A673 (cell line): Measurements from ENCODE around the gene MTCH2. TPM values are rescaled to one million over a fixed set of nuclear protein-coding genes. Genes with fewer than 3 reads are reported as not detected.
"Not testable (repeated sequence)": the region's sequence is repeated elsewhere in the genome, so short reads cannot be mapped to it uniquely, and the experiment has no call there.

ENCODE experiments used
- BruUV-seq: library from RNA; stranded (reverse); fragments of 400-500 nt; replicated peaks from 2 replicates; lab custom pipeline; 2021; lab: Mats Ljungman, UMichigan
- CTCF ChIA-PET: fragments of 300-600 bp; sonication (Branson Sonifier 250); formaldehyde crosslinking; loops from one replicate; lab custom pipeline; 2022; ENCODE audit warnings: antibody characterized with exemption; lab: Charles Lee
- POLR2A ChIA-PET: fragments of 300-600 bp; sonication (Branson Sonifier 250); formaldehyde crosslinking; loops from one replicate; lab custom pipeline; 2022; ENCODE audit warnings: antibody characterized with exemption; ENCODE audit not compliant: low non-redundant PET; lab: Charles Lee
- DNase-seq: peaks from one replicate; pipeline ENCODE4 v3.0.0-alpha.2; 2015; ENCODE audit warnings: low spot score
- H3K27ac ChIP-seq: fragments of 200-600 bp; sonication (generic); 2 replicates; pipeline ENCODE4 v1.5.1; 2016; ENCODE audit warnings: mixed run types, low read depth, mild to moderate bottlenecking, mixed read lengths, antibody characterized with exemption, low read length; ENCODE audit not compliant: poor library complexity, severe bottlenecking
- H3K27me3 ChIP-seq: fragments of 200-600 bp; sonication (generic); replicated peaks from 2 replicates; pipeline ENCODE4 v1.6.1; 2017; ENCODE audit warnings: mixed run types, low read depth, mild to moderate bottlenecking, mixed read lengths, antibody characterized with exemption, low read length; ENCODE audit not compliant: insufficient read depth, poor library complexity
- H3K36me3 ChIP-seq: fragments of 200-600 bp; sonication (generic); 2 replicates; pipeline ENCODE4 v1.6.1; 2016; ENCODE audit warnings: mixed run types, mild to moderate bottlenecking, mixed read lengths, antibody characterized with exemption, low read length; ENCODE audit not compliant: insufficient read depth, poor library complexity, severe bottlenecking
- H3K4me1 ChIP-seq: fragments of 200-600 bp; sonication (generic); 2 replicates; pipeline ENCODE4 v1.6.1; 2017; ENCODE audit warnings: mixed run types, mild to moderate bottlenecking, mixed read lengths, antibody characterized with exemption, low read length; ENCODE audit not compliant: insufficient read depth, poor library complexity, severe bottlenecking
- H3K4me3 ChIP-seq: fragments of 200-600 bp; sonication (generic); 2 replicates; pipeline ENCODE4 v1.5.1; 2016; ENCODE audit warnings: low read depth, mixed run types, mild to moderate bottlenecking, mixed read lengths, low read length; ENCODE audit not compliant: poor library complexity, severe bottlenecking
- H3K9me3 ChIP-seq: fragments of 200-600 bp; sonication (generic); 2 replicates; pipeline ENCODE4 v1.6.1; 2016; ENCODE audit warnings: mixed run types, low read depth, mild to moderate bottlenecking, mixed read lengths, antibody characterized with exemption, low read length; ENCODE audit not compliant: poor library complexity, severe bottlenecking
- EZH2 ChIP-seq: fragments of 200-600 bp; sonication (generic); IDR thresholded peaks from 2 replicates; pipeline ENCODE4 v1.6.1; 2017; ENCODE audit warnings: borderline replicate concordance, low read depth, mild to moderate bottlenecking, mixed read lengths, antibody characterized with exemption, low read length; ENCODE audit not compliant: poor library complexity, severe bottlenecking
- intact Hi-C: fragments of 100-400 bp; cut with micrococcal nuclease; formaldehyde crosslinking; loops from one replicate; pipeline ENCODE4 v1.10.0; 2022; ENCODE audit not compliant: unreplicated experiment
- total RNA-seq: library from RNA; stranded (reverse); gene quantifications from 2 replicates; pipeline ENCODE4 v1.2.3, GENCODE V29; 2021
- TF ChIP-seq, protein P1 (sequence below): fragments of 300-800, 200-600 bp; sonication (generic); conservative IDR thresholded peaks from 2 replicates; pipeline ENCODE4 v1.5.1; 2017; ENCODE audit warnings: low read depth, mild to moderate bottlenecking, antibody characterized with exemption, low read length, moderate library complexity, mixed read lengths

Gene MTCH2
- total RNA-seq, 1 experiment from 2014 or later: 382 TPM

DNA sequence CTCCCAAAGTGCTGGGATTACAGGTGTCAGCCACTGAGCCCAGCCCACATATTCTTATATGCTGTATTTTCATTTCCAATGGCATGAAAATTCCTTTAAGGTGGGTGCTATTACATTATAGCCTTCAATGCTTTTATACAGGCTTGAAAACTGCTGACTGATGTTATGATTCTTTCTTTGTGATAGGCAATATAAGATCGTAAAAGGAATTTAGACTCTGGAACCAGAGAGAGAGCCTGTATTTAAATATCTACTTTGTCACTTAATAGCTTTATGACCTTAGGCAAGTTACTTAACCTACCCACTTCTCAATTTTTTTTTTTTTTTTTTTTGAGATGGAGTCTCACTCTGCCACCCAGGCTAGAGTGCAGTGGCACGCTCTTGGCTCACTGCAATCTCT lies 46.6 kb upstream of the MTCH2 start:
- POLR2A ChIA-PET: interaction anchor here (0.5 kb wide), 1 partner anchor 184 kb away, joined by 3 read pairs; no protein-coding TSS in a partner anchor

DNA sequence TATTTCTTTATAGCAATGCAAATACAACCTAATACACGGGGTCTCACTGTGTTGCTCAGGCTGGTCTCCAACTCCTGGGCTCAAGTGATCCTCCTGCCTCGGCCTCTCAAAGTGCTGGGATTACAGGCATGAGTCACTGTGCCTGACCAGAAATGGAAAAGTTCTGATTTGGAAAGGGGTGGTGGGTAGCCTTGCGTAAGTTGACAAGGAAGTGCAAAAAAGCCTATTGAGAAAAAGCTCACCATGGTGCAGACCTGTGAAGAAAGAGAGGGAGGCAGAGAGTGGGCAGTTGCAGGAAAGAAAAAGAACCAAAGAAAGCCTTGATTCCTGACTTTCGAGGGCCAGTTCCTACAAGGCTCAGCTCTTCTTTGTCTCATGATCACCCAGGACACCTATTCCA lies 45.8 kb upstream of the MTCH2 start:
- H3K9me3 ChIP-seq: no peaks in the 10 kb centered on the region
- H3K27me3 ChIP-seq: no peaks in the 10 kb centered on the region
- no peaks in the 10 kb centered on the region for H3K4me1 ChIP-seq
- intact Hi-C loops: no loop called here
- H3K27ac ChIP-seq: no peak overlapping the region
- no peak overlapping the region for H3K4me3 ChIP-seq
- H3K36me3 ChIP-seq: no peaks in the 10 kb centered on the region
- ChIA-PET CTCF (no interaction called here), POLR2A (no interaction called here)
- TF ChIP-seq, protein P1, sequence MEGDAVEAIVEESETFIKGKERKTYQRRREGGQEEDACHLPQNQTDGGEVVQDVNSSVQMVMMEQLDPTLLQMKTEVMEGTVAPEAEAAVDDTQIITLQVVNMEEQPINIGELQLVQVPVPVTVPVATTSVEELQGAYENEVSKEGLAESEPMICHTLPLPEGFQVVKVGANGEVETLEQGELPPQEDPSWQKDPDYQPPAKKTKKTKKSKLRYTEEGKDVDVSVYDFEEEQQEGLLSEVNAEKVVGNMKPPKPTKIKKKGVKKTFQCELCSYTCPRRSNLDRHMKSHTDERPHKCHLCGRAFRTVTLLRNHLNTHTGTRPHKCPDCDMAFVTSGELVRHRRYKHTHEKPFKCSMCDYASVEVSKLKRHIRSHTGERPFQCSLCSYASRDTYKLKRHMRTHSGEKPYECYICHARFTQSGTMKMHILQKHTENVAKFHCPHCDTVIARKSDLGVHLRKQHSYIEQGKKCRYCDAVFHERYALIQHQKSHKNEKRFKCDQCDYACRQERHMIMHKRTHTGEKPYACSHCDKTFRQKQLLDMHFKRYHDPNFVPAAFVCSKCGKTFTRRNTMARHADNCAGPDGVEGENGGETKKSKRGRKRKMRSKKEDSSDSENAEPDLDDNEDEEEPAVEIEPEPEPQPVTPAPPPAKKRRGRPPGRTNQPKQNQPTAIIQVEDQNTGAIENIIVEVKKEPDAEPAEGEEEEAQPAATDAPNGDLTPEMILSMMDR: no peak
- no peak for TF ChIP-seq EZH2
- no TSS peak for BruUV-seq
- no peak for DNase-seq

More for the DNA sequence above, 46.6 kb upstream of the MTCH2 start:
- Histone ChIP-seq H3K36me3 (no peaks in the 10 kb centered on the region), H3K9me3 (no peaks in the 10 kb centered on the region), H3K27me3 (no peaks in the 10 kb centered on the region), H3K27ac (no peak overlapping the region), H3K4me1 (no peaks in the 10 kb centered on the region), H3K4me3 (no peak overlapping the region)
- CTCF ChIA-PET: interaction anchor here (0.5 kb wide), 1 partner anchor 137 kb away, joined by 6 read pairs; no protein-coding TSS in a partner anchor
- intact Hi-C loops: no loop called here
- TF ChIP-seq, protein P1: no peak
- TF ChIP-seq EZH2: no peak
- no peak for DNase-seq
- no TSS peak for BruUV-seq

DNA sequence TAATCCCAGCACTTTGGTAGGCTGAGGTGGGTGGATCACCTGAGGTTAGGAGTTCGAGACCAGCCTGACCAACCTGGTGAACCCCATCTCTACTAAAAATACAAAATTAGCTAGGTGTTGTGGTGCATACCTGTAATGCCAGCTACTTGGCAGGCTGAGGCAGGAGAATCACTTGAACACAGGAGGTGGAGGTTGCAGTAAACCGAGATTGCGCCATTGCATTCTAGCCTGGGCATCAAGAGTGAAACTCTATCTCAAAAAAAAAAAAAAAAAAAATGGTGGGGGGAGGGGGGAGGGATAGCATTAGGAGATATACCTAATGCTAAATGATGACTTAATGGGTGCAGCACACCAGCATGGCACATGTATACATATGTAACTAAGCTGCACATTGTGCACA lies 44.3 kb upstream of the MTCH2 start:
- H3K27ac ChIP-seq, BruUV-seq, POLR2A ChIA-PET, H3K9me3 ChIP-seq, intact Hi-C loops, CTCF ChIA-PET, H3K4me3 ChIP-seq, H3K4me1 ChIP-seq, DNase-seq, H3K36me3 ChIP-seq, H3K27me3 ChIP-seq: not testable (repeated sequence)

DNA sequence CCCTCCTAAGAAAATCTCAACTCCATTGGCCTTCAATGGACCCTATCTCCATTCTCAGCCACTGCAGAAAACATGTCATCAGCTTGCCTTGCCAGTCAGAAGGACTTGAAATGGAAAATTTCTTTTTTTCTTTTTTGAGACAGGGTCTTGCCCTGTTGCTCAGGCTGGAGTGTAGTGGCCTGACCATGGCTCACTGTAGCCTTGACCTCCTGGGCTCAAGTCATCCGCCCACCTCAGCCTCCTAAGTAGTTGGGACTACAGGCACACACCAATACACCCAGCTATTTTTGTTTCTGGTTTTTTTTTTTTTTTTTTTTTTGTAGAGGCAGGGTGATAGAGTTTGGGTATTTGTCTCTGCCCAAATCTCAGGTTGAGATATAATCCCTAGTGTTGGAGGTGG lies 43.8 kb upstream of the MTCH2 start:
- ChIA-PET POLR2A (interaction anchor here (0.6 kb wide), 1 partner anchor 30 kb away, joined by 5 read pairs; no protein-coding TSS in a partner anchor), CTCF (no interaction called here)
- TF ChIP-seq EZH2: no peak
- TF ChIP-seq, protein P1: no peak
- Histone ChIP-seq H3K9me3 (no peaks in the 10 kb centered on the region), H3K4me1 (no peaks in the 10 kb centered on the region), H3K27me3 (no peaks in the 10 kb centered on the region), H3K27ac (no peak overlapping the region), H3K4me3 (no peak overlapping the region), H3K36me3 (no peaks in the 10 kb centered on the region)
- no TSS peak for BruUV-seq
- no peak for DNase-seq
- intact Hi-C loops: no loop called here
